ENCODE data around the gene SMG6.

The SMG6 gene

DNA sequence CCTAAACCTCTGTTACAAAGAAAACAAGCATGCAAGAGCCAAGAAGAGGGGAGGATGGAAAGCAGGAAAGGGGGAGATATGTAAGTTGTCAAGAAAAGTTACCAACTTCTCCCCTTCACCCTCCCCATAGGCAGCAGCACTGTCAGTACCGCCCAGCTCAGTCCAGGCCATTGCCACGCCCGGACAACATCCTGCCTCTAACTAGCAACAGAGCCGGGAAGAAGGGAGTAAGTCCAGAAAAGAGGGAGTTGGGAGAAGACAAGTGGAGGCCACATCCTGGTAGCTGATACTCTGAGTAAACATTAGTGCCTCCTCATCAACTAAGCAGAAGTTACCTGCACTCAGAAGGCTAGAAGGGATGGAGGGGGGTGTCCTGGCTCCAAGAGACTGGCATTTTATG is 113.6 kb downstream of the SMG6 start:
- peak overlapping the region; percentile 94 for H4K91ac ChIP-seq (ENCODE audit: low read length)
- peak overlapping the region; percentile 31 for H3K9ac ChIP-seq (ENCODE audit: low read length)
- peak overlapping the region; percentile 66 for H4K8ac ChIP-seq (ENCODE audit: low read length)
- H2BK5ac ChIP-seq (ENCODE audit: low read depth, low read length, poor library complexity, severe bottlenecking) = no peak overlapping the region
- H3K18ac ChIP-seq (ENCODE audit: low read depth in 1 of 2, low read length in 2 of 2) = peak overlapping the region; percentile 55 to 90
- H2AK5ac ChIP-seq (ENCODE audit: low read length, severe bottlenecking) = no peak overlapping the region
- H3K4me2 ChIP-seq (ENCODE audit: low read length, poor library complexity, severe bottlenecking) = no peak overlapping the region
- H2BK12ac ChIP-seq (ENCODE audit: low read length in 2 of 2) = peak overlapping the region; percentile 82 to 98
- peaks cover 24 to 64% of the 10 kb centered on the region in 2 experiments for H3K36me3 ChIP-seq (ENCODE audit: control insufficient read depth in 1 of 2, insufficient read depth in 2 of 2, low read depth in 1 of 2, low read length in 2 of 2)
- H2BK15ac ChIP-seq (ENCODE audit: low read depth, poor library complexity, severe bottlenecking) = no peak overlapping the region
- H3K79me1 ChIP-seq (replicated peaks; ENCODE audit: low read length, poor library complexity, severe bottlenecking) = peaks cover 29% of the 10 kb centered on the region
- no peak for DNase-seq
- peak overlapping the region; percentile 68 for H2BK120ac ChIP-seq (ENCODE audit: low read depth, low read length)
- H2AFZ ChIP-seq (ENCODE audit: low read depth, low read length) = no peak overlapping the region
- H3K4ac ChIP-seq (ENCODE audit: low read depth in 1 of 2, low read length in 2 of 2) = peak overlapping the region; percentile 39 to 83
- no peaks in the 10 kb centered on the region for H3K27me3 ChIP-seq (ENCODE audit: control insufficient read depth in 1 of 2, insufficient read depth in 1 of 2, low read length in 2 of 2)
- no peak overlapping the region for H3K27ac ChIP-seq (ENCODE audit: low read length, poor library complexity, severe bottlenecking)
- H3K9me3 ChIP-seq (ENCODE audit: control insufficient read depth, low read length) = no peaks in the 10 kb centered on the region
- peaks cover 10% of the 10 kb centered on the region for H3K4me1 ChIP-seq (ENCODE audit: control insufficient read depth, insufficient read depth, low read depth, low read length)
- no peak overlapping the region for H3K4me3 ChIP-seq (ENCODE audit: insufficient read depth in 1 of 2, low read depth in 1 of 2, low read length in 2 of 2)
- WGBS = 73% methylated on average over 4 of the region's 4 CpGs
- no peak overlapping the region for H3K23ac ChIP-seq (ENCODE audit: low read length in 2 of 2)
- H3K14ac ChIP-seq (ENCODE audit: low read length in 2 of 2) = peak overlapping the region in 1 of 2 experiments; percentile 35

DNA sequence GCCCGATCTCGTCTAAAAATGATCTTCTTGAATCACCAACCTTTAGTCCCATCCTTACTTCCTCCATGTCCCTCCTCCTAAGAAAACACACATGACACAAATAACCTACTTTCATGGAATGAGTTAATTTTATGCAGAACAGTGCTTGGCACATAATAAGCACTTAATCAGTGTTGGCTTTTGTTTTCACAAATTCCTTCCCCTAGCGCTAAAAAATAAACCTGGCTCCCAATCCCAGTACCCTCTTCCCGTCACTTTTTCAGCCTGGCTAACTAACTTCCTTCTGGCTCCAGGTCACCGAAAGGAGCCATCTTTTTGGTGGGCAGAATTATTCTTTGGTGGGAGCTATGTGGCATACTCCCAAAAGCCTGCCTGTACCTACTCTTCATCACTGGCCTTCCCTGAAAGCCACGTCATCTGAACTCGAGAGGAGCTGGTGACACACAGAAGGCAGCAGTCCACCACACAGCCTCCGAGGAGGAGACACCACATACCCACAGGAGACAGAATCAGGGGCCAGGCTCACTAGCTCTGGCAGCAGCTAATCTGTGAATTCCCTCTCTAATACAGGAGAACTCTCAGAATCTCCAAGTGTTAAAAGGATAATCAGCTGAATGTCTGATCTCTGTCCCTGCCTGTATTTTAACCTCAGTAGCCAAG is 114.5 kb downstream of the SMG6 start:
- Histone ChIP-seq H3K4me1 (ENCODE audit: control insufficient read depth, insufficient read depth, low read depth, low read length) (peaks cover 8% of the 10 kb centered on the region), H4K8ac (ENCODE audit: low read length) (no peak overlapping the region), H2BK12ac (ENCODE audit: low read length in 2 of 2) (peak overlapping the region; percentile 82 to 84), H3K14ac (ENCODE audit: low read length in 2 of 2) (no peak overlapping the region), H2AK5ac (ENCODE audit: low read length, severe bottlenecking) (no peak overlapping the region), H3K79me1 (replicated peaks; ENCODE audit: low read length, poor library complexity, severe bottlenecking) (peaks cover 24% of the 10 kb centered on the region), H2BK120ac (ENCODE audit: low read depth, low read length) (peak overlapping the region; percentile 39), H3K9ac (ENCODE audit: low read length) (peak overlapping the region; percentile 31), H3K36me3 (ENCODE audit: control insufficient read depth in 1 of 2, insufficient read depth in 2 of 2, low read depth in 1 of 2, low read length in 2 of 2) (peaks cover 24 to 58% of the 10 kb centered on the region in 2 experiments), H3K4me3 (ENCODE audit: insufficient read depth in 1 of 2, low read depth in 1 of 2, low read length in 2 of 2) (no peak overlapping the region), H3K27me3 (ENCODE audit: control insufficient read depth in 1 of 2, insufficient read depth in 1 of 2, low read length in 2 of 2) (no peaks in the 10 kb centered on the region), H3K9me3 (ENCODE audit: control insufficient read depth, low read length) (no peaks in the 10 kb centered on the region), H3K27ac (ENCODE audit: low read length, poor library complexity, severe bottlenecking) (no peak overlapping the region), H3K4ac (ENCODE audit: low read depth in 1 of 2, low read length in 2 of 2) (peak overlapping the region; percentile 71 to 83), H3K18ac (ENCODE audit: low read depth in 1 of 2, low read length in 2 of 2) (peak overlapping the region; percentile 55 to 80), H2BK15ac (ENCODE audit: low read depth, poor library complexity, severe bottlenecking) (peak overlapping the region; percentile 21), H4K91ac (ENCODE audit: low read length) (peak overlapping the region; percentile 70), H2BK5ac (ENCODE audit: low read depth, low read length, poor library complexity, severe bottlenecking) (no peak overlapping the region), H3K23ac (ENCODE audit: low read length in 2 of 2) (no peak overlapping the region), H3K4me2 (ENCODE audit: low read length, poor library complexity, severe bottlenecking) (no peak overlapping the region), H2AFZ (ENCODE audit: low read depth, low read length) (no peak overlapping the region)
- no peak for DNase-seq
- 93% methylated on average over 6 of the region's 8 CpGs for WGBS

DNA sequence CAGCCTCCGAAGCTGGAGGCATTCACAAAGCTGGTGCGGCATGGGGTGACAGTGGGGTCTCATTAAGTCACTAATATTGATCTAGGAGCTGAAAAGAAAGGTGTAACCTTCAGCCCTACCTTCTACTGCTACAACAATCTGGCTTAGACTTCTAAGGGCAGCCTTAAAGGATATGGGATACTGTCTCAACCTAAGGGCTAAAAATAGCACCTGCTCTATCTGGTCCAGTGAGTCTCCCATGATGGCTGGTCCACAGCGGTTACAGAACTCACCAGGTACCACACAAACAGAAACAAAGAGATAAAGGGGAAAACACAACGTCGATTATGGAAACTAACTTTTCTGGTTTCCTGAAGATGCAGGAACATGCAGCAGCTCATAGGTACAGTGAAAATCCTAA is 115.8 kb downstream of the SMG6 start:
- Histone ChIP-seq H3K36me3 (ENCODE audit: control insufficient read depth in 1 of 2, insufficient read depth in 2 of 2, low read depth in 1 of 2, low read length in 2 of 2) (peaks cover 32 to 58% of the 10 kb centered on the region in 2 experiments), H4K91ac (ENCODE audit: low read length) (no peak overlapping the region), H3K9ac (ENCODE audit: low read length) (no peak overlapping the region), H2BK15ac (ENCODE audit: low read depth, poor library complexity, severe bottlenecking) (no peak overlapping the region), H3K4me1 (ENCODE audit: control insufficient read depth, insufficient read depth, low read depth, low read length) (peaks cover 5% of the 10 kb centered on the region), H3K4me2 (ENCODE audit: low read length, poor library complexity, severe bottlenecking) (no peak overlapping the region), H3K23ac (ENCODE audit: low read length in 2 of 2) (no peak overlapping the region), H3K27me3 (ENCODE audit: control insufficient read depth in 1 of 2, insufficient read depth in 1 of 2, low read length in 2 of 2) (no peaks in the 10 kb centered on the region), H3K79me1 (replicated peaks; ENCODE audit: low read length, poor library complexity, severe bottlenecking) (peaks cover 26% of the 10 kb centered on the region), H3K27ac (ENCODE audit: low read length, poor library complexity, severe bottlenecking) (no peak overlapping the region), H3K4me3 (ENCODE audit: insufficient read depth in 1 of 2, low read depth in 1 of 2, low read length in 2 of 2) (no peak overlapping the region), H3K14ac (ENCODE audit: low read length in 2 of 2) (no peak overlapping the region), H2BK5ac (ENCODE audit: low read depth, low read length, poor library complexity, severe bottlenecking) (no peak overlapping the region), H2AFZ (ENCODE audit: low read depth, low read length) (no peak overlapping the region), H2BK12ac (ENCODE audit: low read length in 2 of 2) (peak overlapping the region in 1 of 2 experiments; percentile 19), H3K9me3 (ENCODE audit: control insufficient read depth, low read length) (no peaks in the 10 kb centered on the region), H4K8ac (ENCODE audit: low read length) (peak overlapping the region; percentile 21), H3K18ac (ENCODE audit: low read depth in 1 of 2, low read length in 2 of 2) (no peak overlapping the region), H2BK120ac (ENCODE audit: low read depth, low read length) (no peak overlapping the region), H2AK5ac (ENCODE audit: low read length, severe bottlenecking) (no peak overlapping the region), H3K4ac (ENCODE audit: low read depth in 1 of 2, low read length in 2 of 2) (no peak overlapping the region)
- DNase-seq = no peak
- 100% methylated on average over 4 of the region's 5 CpGs for WGBS

DNA sequence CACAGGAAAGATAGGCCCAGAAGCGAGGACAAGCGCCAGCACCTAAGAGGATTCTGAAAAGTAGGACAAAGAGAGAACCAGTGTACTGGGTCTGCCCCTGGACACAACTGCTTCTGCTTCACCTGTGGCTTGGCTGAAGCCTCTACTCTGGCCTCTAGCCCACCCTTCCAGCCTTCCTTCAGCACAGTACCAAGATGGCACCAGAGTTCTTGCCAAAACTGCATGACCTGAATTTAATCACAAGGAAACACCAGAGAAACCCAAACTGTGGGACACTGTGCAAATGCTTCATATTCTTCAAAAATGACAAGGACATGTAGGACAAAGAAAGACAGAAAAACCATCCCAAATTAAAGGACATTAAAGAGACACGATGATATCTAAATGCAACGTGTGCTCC is 116.6 kb downstream of the SMG6 start:
- Histone ChIP-seq H2AK5ac (ENCODE audit: low read length, severe bottlenecking) (no peak overlapping the region), H3K23ac (ENCODE audit: low read length in 2 of 2) (no peak overlapping the region), H2BK120ac (ENCODE audit: low read depth, low read length) (no peak overlapping the region), H2AFZ (ENCODE audit: low read depth, low read length) (no peak overlapping the region), H2BK5ac (ENCODE audit: low read depth, low read length, poor library complexity, severe bottlenecking) (no peak overlapping the region), H4K8ac (ENCODE audit: low read length) (no peak overlapping the region), H3K4me2 (ENCODE audit: low read length, poor library complexity, severe bottlenecking) (no peak overlapping the region), H3K18ac (ENCODE audit: low read depth in 1 of 2, low read length in 2 of 2) (no peak overlapping the region), H2BK15ac (ENCODE audit: low read depth, poor library complexity, severe bottlenecking) (no peak overlapping the region), H3K27me3 (ENCODE audit: control insufficient read depth in 1 of 2, insufficient read depth in 1 of 2, low read length in 2 of 2) (no peaks in the 10 kb centered on the region), H3K79me1 (replicated peaks; ENCODE audit: low read length, poor library complexity, severe bottlenecking) (peaks cover 26% of the 10 kb centered on the region), H2BK12ac (ENCODE audit: low read length in 2 of 2) (no peak overlapping the region), H3K9me3 (ENCODE audit: control insufficient read depth, low read length) (no peaks in the 10 kb centered on the region), H3K4me1 (ENCODE audit: control insufficient read depth, insufficient read depth, low read depth, low read length) (peaks cover 5% of the 10 kb centered on the region), H4K91ac (ENCODE audit: low read length) (no peak overlapping the region), H3K14ac (ENCODE audit: low read length in 2 of 2) (no peak overlapping the region), H3K4me3 (ENCODE audit: insufficient read depth in 1 of 2, low read depth in 1 of 2, low read length in 2 of 2) (no peak overlapping the region), H3K27ac (ENCODE audit: low read length, poor library complexity, severe bottlenecking) (no peak overlapping the region), H3K36me3 (ENCODE audit: control insufficient read depth in 1 of 2, insufficient read depth in 2 of 2, low read depth in 1 of 2, low read length in 2 of 2) (peaks cover 31 to 62% of the 10 kb centered on the region in 2 experiments), H3K4ac (ENCODE audit: low read depth in 1 of 2, low read length in 2 of 2) (no peak overlapping the region), H3K9ac (ENCODE audit: low read length) (no peak overlapping the region)
- WGBS = 96% methylated on average over 4 of the region's 4 CpGs
- no peak for DNase-seq
